Measurements from ENCODE around the gene CYP1A1.

CYP1A1 gene

GRCh38 chr15:74696398-74696729 lies 29.0 kb downstream of the CYP1A1 start:
- H3K36me3 ChIP-seq (replicated peaks): peaks cover 4% of the 10 kb centered on the region; the same call in 1 of the 2 replicates
- no peaks in the 10 kb centered on the region for H3K27me3 ChIP-seq (ENCODE audit: low read depth)
- no peak for DNase-seq (ENCODE audit: low spot score in 2 of 2)
- H3K9me3 ChIP-seq: no peaks in the 10 kb centered on the region
- in situ Hi-C loops (cut with MboI; ENCODE audit: low sequenced_read_pairs): no loop called here
- H3K4me1 ChIP-seq: peaks cover 12% of the 10 kb centered on the region
- H3K4me3 ChIP-seq: peak overlapping the region; percentile 96

- peak within 1 kb of the TSS; percentile 96 for H3K4me3 ChIP-seq
- no peaks in the 10 kb centered on the region for H3K9me3 ChIP-seq
- in situ Hi-C loops (cut with MboI; ENCODE audit: low sequenced_read_pairs): no loop called here
- peak; percentile 98 to 99 for DNase-seq (ENCODE audit: low spot score in 2 of 2)
- peaks cover 4% of the 10 kb centered on the region; the same call in 1 of the 2 replicates for H3K36me3 ChIP-seq (replicated peaks)
- H3K4me1 ChIP-seq: peaks cover 12% of the 10 kb centered on the region
- H3K27me3 ChIP-seq (ENCODE audit: low read depth): no peaks in the 10 kb centered on the region
Observed at GRCh38 chr15:74695597-74696397, 29.5 kb downstream of the CYP1A1 start, which contains the start of gene EDC3. Gene EDC3, minus strand, starts transcription at chr15:74696024. Its CDS starts 20,900 bp downstream, at chr15:74675124.

DNA sequence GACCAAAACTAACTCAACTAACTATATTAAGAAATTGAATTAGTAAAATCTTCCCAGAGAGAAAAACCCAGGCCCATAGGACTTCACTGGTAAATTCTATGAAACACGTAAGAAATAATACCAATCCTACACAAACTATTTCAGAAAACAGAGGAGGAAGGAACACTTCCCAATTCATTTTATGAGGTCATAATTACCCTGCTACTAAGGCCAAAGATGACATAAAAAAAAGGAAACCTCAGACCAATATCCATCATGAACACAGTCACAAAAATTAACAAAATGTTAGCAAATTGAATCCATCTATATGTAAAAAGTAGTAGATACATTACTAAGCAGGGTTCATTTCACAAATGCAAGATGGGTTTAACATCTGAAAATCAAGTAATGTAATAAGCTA lies 33.0 kb downstream of the CYP1A1 start:
- no peak overlapping the region for H3K4me3 ChIP-seq

DNA sequence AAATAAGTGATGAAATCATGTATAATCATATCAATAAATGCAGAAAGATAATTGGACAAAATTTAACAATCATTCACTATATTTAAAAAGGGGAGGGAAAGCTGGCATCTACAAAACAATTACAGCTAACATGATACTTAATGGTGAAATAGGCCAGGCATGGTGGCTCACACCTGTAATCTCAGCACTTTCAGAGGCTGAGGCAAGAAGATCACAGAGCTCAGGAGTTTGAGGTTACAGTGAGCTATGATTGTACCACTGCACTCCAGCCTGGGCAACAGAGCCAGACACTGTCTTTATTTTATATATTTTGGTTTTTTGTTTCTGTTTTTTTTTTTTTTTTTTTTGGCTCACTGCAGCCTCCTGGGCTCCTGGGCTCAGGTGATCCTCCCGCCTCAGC lies 41.6 kb downstream of the CYP1A1 start:
- Histone ChIP-seq H3K4me3 (no peak overlapping the region), H3K4me1 (peaks cover 3% of the 10 kb centered on the region), H3K36me3 (replicated peaks) (peaks cover 28% of the 10 kb centered on the region), H3K27me3 (ENCODE audit: low read depth) (no peaks in the 10 kb centered on the region), H3K9me3 (peaks cover 5% of the 10 kb centered on the region; the same call in 1 of the 2 replicates)
- in situ Hi-C loops (cut with MboI; ENCODE audit: low sequenced_read_pairs): no loop called here
- DNase-seq (ENCODE audit: low spot score in 2 of 2): no peak

More for the DNA sequence above, 33.0 kb downstream of the CYP1A1 start:
- Histone ChIP-seq H3K36me3 (replicated peaks) (peaks cover 4% of the 10 kb centered on the region; the same call in 1 of the 2 replicates), H3K27me3 (ENCODE audit: low read depth) (no peaks in the 10 kb centered on the region), H3K9me3 (no peaks in the 10 kb centered on the region), H3K4me1 (peaks cover 15% of the 10 kb centered on the region)
- DNase-seq (ENCODE audit: low spot score in 2 of 2): no peak
- in situ Hi-C loops (cut with MboI; ENCODE audit: low sequenced_read_pairs): no loop called here

GRCh38 chr15:74682954-74683353 lies 42.4 kb downstream of the CYP1A1 start:
- Histone ChIP-seq H3K4me3 (no peak overlapping the region), H3K9me3 (peaks cover 5% of the 10 kb centered on the region; the same call in 1 of the 2 replicates), H3K27me3 (ENCODE audit: low read depth) (no peaks in the 10 kb centered on the region), H3K4me1 (no peaks in the 10 kb centered on the region), H3K36me3 (replicated peaks) (peaks cover 28% of the 10 kb centered on the region)
- no peak for DNase-seq (ENCODE audit: low spot score in 2 of 2)
- in situ Hi-C loops (cut with MboI; ENCODE audit: low sequenced_read_pairs): no loop called here

DNA sequence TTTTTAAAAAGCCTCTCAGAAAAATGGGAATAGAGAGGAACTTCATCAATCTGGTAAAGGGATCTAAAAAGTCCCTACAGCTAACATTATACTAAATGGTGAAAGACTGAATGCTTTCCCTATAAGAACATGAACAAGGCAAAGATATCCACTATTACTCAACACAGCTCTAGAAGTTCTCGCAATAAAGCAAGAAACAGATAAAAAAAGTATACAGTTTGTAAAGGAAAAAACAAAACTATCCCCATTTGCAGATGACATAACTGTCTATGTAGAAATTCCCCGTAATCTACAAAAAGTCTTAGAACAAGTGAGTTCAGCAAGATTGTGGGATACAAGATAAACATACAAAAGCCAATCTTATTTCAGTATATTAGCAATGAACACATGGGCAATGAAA lies 44.9 kb downstream of the CYP1A1 start:
- H3K27me3 ChIP-seq (ENCODE audit: low read depth): no peaks in the 10 kb centered on the region
- in situ Hi-C loops (cut with MboI; ENCODE audit: low sequenced_read_pairs): no loop called here
- no peak for DNase-seq (ENCODE audit: low spot score in 2 of 2)

GRCh38 chr15:74676801-74677200 lies 48.5 kb downstream of the CYP1A1 start:
- Histone ChIP-seq H3K36me3 (replicated peaks) (peaks cover 25% of the 10 kb centered on the region), H3K4me1 (no peaks in the 10 kb centered on the region), H3K9me3 (no peaks in the 10 kb centered on the region), H3K27me3 (ENCODE audit: low read depth) (no peaks in the 10 kb centered on the region), H3K4me3 (no peak overlapping the region)
- in situ Hi-C loops (cut with MboI; ENCODE audit: low sequenced_read_pairs): no loop called here
- no peak for DNase-seq (ENCODE audit: low spot score in 2 of 2)

More for the DNA sequence above, 44.9 kb downstream of the CYP1A1 start:
- Histone ChIP-seq H3K4me3 (no peak overlapping the region), H3K36me3 (replicated peaks) (peaks cover 17% of the 10 kb centered on the region), H3K4me1 (no peaks in the 10 kb centered on the region), H3K9me3 (peaks cover 5% of the 10 kb centered on the region; the same call in 1 of the 2 replicates)

- no peak overlapping the region for H3K4me3 ChIP-seq
- in situ Hi-C loops (cut with MboI; ENCODE audit: low sequenced_read_pairs): no loop called here
- no peak for DNase-seq (ENCODE audit: low spot score in 2 of 2)
- H3K4me1 ChIP-seq: no peaks in the 10 kb centered on the region
- no peaks in the 10 kb centered on the region for H3K9me3 ChIP-seq
- peaks cover 46% of the 10 kb centered on the region for H3K36me3 ChIP-seq (replicated peaks)
- no peaks in the 10 kb centered on the region for H3K27me3 ChIP-seq (ENCODE audit: low read depth)
Observed at GRCh38 chr15:74674161-74674560, 51.2 kb downstream of the CYP1A1 start.

GRCh38 chr15:74669627-74670026 lies 55.7 kb downstream of the CYP1A1 start:
- in situ Hi-C loops (cut with MboI; ENCODE audit: low sequenced_read_pairs): no loop called here
- Histone ChIP-seq H3K36me3 (replicated peaks) (peaks cover 56% of the 10 kb centered on the region), H3K4me3 (no peak overlapping the region), H3K9me3 (no peaks in the 10 kb centered on the region), H3K4me1 (no peaks in the 10 kb centered on the region), H3K27me3 (ENCODE audit: low read depth) (no peaks in the 10 kb centered on the region)
- no peak for DNase-seq (ENCODE audit: low spot score in 2 of 2)

Data from HAP-1 (cell line).